Stimulated activated CD8-positive, alpha-beta memory T cell treated with anti-CD3 and anti-CD28 coated beads, Interleukin-2, amount 100 ng/mL, for 1 hour (primary cell): ENCODE results near the gene RPL27.
"Not testable (repeated sequence)": the region's sequence is repeated elsewhere in the genome, so short reads cannot be mapped to it uniquely, and the experiment has no call there.

ENCODE experiments used
- DNase-seq, 2 donors: peaks; one replicate each; pipeline ENCODE4 v3.0.0-alpha.2; 2020; ENCODE audit warnings: low read depth in 2 of 2

RPL27 gene

DNA sequence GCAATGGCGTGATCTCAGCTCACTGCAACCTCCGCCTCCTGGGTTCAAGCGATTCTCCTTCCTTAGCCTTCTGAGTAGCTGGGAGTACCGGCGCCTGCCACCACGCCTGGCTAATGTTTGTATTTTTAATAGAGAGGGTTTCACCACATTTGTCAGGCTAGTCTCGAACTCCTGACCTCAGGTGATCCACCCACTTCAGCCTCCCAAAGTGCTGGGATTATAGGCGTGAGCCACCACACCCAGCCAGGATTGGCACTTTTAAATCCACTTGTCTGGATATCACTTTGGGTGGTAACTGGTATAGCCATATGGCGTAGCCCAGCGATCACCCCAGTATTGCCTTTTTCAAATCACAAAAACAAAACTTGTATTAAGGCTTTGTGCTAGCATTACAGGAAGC lies 4.3 kb upstream of the RPL27 start:
- DNase-seq = not testable (repeated sequence)

DNA sequence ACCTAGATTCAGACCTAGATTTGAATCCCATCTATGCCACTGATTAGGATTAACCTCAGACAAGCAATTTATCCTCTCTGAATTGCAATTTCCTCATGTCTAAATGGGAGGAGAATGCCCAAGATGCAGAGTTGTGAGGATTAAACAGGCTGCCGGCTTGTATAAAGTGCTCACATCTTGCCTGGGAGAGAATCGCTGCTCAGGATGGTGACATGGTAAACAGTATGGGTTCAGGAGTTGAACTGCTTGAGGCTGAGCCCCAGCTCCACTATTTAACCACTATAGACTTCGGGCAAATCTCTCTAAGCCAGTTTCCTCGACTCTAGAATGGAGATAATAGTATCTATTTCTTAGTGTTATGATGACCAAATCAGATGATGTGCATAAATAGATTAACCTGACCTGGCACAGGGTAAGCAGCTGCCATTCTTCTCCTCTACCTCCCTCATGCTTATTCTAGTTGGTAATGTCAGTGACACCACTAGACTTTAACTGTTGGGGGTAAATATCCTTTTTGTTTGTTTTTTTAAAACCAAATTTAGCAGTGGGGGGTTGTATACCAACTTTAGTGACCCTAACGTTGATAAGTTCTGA lies 732 bp upstream of the RPL27 start:
- DNase-seq = no peak

- no peak for DNase-seq
Measured at GRCh38 chr17:42999003-42999525, 845 bp downstream of the RPL27 start.

- not testable (repeated sequence) for DNase-seq
Measured at GRCh38 chr17:43000894-43001293, 2.7 kb downstream of the RPL27 start.

DNA sequence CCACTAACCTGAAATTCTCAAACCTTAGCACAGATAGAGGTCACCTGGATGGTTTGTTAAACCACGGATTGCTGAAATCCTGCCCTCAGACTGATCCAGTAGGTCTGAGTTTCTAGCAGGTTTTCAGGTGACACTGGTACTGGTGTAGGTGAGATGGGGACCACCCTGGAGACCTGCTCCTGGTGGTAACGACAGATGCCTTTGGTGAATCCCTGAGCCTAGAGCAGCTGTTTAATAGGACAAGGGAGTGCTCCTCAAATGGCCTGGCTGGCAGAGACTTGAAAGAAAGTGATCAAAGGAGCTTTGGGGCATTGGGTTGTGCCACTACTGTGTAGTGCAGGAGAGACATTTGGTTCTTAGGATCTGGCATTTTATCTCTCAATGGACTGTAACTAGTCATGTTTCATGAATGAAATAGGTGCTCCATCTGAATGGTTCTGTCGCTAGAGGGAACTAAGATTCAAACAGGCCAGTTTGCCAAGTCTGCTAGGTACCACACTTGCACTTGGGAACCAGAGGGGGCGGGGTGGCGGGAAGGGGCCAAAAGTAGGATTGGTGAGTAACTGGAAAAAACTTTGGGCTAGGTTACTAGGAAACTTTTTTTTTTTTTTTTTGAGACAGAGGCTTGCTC lies 5.4 kb downstream of the RPL27 start:
- DNase-seq = no peak

DNA sequence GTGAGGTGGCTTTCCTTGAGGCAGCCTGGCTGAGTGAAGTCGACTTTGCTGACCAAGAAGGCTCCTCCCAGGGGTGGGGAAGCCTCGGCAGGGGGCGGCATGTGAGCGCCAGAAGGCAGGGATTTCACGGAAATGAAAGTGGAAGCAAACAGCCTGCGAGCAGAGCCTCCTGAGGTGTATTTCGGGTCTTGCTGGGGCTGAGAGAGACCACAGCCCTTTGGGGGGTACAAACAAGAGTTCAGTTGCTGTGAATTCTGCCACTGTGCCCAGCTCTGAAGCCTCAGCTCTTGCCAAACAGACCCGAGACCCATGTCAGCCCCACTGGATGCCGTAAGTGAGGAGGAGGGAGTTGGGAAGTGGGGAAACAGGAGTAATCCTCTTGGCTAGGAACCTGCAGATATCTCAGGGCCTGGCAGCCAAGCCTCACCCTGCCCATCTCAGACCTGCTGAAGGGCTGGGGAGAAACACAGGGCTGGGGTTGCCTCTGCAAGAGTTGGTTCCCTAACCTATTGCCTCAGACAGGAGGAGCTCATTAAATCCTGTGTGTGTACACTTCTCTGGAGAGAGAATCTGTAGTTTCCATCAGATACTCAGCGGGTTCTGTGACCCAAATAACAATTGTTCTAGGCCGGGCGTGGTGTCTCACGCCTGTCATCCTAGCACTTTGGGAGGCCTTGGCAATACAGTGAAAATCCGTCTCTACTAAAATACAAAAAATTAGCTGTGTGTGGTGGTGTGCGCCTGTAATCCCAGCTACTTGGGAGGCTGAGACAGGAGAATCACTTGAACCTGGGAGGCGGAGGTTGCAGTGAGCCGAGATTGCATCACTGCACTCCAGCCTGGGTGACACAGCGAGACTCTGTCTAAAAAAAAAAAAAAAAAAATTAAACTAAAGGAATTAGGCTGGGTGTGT lies 8.7 kb downstream of the RPL27 start, which contains the start of gene IFI35:
IFI35 (plus strand) TSS at position 146 of the 913 bp plus-strand sequence; CDS start at position 310, 164 bp downstream.
- peak; percentile 62 to 77 for DNase-seq

DNA sequence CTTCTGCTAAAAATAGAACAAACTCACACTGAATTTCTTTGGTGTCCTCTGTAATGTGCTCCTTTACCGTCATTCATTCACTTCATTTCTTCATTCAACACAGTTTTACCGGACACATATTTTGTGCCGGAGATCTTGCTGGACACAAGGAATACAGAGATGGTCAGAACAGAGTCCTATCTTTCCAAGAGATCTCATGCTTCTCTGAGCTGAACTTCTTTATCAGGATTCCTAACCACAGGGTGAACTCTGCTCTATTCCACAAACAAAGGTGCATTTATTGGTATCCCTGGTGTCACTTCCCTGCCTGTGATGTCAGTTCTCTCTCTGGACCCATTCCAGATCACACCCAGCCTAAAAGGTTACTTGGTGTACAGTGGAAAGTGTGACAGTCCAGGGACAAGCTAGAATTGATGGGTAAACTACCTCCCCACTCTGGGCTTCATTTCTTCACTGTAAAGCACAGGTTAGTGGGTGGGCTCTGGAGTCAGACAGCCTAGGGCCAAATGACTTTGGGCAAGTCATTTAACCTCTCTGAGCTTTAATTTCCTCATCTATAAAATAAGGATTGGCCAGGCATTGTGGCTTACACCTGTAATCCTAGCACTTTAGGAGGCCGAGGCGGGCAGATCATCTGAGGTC lies 12.6 kb downstream of the RPL27 start:
- DNase-seq = no peak

DNA sequence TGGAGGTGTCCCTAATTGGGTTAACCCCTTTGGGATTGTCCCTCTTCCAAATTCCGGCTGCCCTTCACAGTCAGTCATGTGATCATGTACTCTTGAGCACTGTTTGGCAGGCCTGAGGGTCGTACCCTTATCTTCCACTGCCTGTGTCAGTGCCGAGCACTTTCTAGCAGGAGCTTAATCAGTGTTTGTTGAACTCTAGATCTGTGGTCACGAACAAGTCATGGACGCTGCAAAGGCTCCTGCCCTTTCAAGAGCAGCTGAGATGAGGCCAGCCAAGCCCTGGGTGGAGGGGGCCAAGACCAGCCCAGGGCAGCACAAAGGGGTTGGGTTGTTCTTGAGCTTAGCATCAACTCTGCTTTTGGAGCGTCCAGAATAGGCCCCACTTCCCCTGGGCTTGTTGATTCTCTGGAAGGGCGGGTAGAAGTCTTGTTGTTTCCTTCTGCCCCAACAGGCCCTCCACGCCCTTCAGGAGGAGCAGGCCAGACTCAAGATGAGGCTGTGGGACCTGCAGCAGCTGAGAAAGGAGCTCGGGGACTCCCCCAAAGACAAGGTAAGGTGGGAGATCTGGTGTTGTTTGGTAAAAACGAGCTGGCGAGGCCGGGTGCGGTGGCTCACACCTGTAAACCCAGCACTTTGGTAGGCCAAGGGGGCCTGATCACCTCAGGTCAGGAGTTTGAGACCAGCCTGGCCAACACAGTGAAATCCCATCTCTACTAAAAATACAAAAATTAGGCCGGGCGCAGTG lies 13.7 kb downstream of the RPL27 start:
- DNase-seq = no peak

GRCh38 chr17:43013296-43013695 lies 15.1 kb downstream of the RPL27 start:
- DNase-seq = no peak

GRCh38 chr17:43014020-43014648 lies 15.9 kb downstream of the RPL27 start:
- DNase-seq = no peak

DNA sequence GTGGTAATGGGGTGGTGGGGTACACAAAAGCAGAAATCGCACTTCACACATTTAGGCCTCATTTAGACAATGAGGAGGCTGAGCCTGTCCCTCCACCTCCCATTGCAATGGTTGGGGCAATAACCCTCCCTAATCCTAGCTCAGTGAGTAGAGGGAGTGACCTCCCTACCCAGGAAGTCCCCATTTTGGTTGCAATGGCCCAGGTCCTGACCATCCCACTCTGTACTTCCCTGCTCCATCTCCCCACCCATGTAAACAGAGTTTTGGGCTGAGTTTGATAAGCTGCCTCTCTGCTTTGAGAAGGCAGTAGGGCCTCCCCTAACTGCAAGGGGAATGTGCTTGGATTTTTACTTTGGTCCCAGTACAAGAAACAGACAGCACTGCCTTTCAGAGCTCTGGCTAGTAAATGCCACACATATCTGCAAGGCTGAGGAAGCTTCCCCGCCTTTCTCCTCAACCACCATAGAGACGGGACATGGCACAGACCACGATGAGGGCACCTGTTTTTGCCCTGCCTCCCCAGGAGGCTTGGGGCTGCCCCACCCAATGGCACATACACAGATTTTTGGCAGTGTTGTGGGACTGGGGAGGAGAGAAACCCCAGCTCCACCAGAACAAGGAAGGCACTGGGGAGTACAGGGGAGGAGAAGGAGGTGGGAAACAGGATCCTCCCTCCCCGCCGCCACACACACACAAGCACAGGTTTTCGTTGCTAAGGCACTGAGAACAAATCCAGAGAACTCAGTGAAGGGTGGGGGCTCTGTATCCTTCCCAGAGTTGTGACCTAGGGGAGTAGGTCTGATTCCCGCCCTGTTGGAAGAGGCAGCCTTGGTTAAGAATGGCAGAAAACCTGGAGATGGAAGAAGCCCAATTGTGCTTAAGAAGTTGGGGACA lies 16.7 kb downstream of the RPL27 start:
- no peak for DNase-seq

DNA sequence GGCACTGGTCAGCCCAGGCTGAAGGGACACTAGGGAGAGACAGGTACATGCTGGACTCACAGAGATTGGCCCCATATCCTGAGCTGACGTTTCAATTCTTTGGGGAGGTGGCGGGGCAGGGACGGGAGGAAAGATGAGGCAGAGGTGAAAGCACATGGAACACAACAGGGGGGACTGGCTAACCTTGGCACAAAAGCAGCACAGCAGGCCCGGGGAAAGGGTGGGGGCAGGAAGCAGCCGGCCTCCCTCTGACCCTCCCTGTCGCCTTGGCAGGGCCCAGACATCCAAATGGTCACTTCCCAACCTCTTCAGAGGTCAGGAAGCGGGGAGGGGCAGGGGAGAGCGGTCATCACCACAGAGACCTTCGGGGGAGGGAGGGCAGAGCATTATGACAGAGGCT lies 17.4 kb downstream of the RPL27 start:
- no peak for DNase-seq

DNA sequence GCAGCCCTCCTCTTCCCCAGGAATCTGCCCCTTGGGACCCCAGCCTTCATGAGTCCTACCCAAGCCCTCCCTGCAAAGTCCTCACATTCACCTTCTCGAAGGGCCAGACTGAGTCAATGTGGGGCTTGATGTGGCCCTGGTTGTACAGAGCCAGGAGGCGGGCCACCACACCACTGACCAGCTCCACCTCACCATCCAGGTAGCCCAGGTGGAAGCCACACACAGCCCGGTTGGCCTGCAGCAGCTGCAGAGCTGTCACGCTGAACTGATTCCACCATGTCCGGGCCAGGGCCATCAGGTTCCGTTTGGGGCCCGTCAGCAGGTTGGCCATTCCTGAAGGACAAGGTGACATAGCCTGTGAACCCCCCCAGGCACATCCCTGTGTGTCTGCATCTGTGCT lies 18.0 kb downstream of the RPL27 start:
- DNase-seq = no peak

DNA sequence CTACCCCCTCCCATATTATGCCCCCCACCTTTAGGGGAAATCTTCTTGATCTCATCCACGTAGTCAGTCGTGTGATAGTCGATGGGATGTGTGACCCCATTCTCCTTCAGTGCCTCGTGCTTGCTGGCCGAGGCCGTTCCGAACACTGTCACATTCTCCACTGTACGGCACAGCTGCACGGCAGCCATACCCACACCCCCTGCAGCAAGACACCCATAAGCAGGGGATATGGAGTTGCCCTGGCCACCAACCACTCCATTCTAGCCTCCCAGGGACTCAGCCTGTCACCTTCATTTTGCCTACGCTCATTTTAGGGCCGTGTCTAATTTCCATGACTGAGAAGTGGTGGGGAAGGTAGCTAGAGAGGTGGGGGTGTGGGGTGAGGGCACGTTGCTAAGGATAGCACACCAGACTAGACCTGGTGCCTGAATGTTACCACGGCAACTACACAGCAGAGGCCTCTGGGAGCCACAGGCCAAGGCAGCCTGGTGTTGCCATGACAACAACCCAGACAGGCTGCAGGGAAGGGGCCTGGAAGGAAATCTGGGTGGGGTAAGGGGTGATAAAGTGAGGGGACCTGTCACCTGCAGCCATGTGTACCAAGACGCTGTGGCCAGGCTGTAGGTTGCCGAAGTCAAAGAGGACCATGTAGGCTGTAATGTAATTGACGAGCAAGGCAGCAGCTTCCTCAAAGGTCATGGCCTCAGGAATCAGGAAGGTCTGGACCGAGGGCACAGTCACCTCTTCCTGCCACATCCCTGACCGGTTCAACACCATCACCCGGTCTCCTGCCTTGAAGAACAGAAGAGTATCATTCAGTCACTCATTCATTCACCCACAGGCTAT lies 20.0 kb downstream of the RPL27 start:
- DNase-seq = no peak

DNA sequence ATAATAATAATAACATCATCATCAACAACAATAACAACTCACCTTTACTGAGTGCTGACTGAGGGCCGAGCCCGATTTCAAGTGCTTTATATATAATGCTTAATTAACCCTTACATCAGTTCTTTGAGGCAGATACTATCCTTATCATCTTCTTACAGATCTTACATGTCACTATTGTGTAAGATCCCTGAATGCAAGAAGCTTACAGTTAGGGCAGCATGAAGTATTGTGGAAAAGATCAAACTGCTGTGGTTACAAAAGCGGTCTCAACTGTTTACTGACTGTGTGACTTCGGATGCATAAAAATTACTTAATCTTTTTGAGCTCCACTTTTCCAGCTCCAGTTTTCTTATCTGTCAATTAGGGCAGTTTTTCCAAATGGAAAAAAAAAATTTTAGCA lies 20.7 kb downstream of the RPL27 start:
- no peak for DNase-seq

GRCh38 chr17:43019418-43019817 lies 21.2 kb downstream of the RPL27 start:
- DNase-seq = no peak

DNA sequence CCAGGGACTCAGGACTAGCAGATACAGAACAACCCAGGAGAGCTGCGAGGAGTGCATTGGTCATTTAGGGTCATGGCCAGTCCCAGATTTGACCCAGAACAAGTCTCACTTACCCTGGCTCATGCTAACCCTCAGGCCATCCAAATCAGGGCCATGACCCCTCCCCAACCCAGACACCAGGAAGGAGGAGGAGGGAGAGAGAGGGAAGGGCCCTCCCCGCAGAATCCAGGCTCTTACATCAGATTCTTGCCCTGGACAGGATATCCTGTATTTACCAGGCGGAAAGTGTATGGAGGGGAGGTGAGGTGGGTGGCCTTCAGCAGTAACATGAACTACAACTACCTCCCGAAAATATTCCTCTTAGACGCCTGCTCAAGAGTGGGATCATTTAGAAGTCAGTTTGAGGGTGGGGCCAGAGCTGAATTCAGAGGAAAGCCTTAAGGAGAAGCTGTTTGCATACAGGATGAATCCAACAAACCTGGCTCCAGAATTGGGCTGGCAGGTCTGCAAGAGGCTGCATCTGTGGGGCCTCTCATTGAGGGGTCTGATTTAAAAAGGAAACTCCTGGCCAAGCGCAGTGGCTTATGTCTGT lies 21.9 kb downstream of the RPL27 start:
- DNase-seq = no peak
